HEK293T (cell line): ENCODE data around the gene NRP2.

Experiments
- CTCF ChIA-PET: fragments of 350-600 bp; formaldehyde crosslinking; extraction: SDS; loops from one replicate; lab custom pipeline; 2021; ENCODE audit warnings: antibody characterized with exemption, inconsistent platforms; lab: Yijun Ruan, JAX
- POLR2A ChIA-PET: fragments of 350-600 bp; formaldehyde crosslinking; extraction: SDS; loops from one replicate; lab custom pipeline; 2020; ENCODE audit warnings: antibody characterized with exemption, inconsistent platforms; lab: Yijun Ruan, JAX
- DNase-seq: peaks from one replicate; pipeline ENCODE4 v3.0.0; 2012; ENCODE audit warnings: mixed read lengths; ENCODE audit errors: extremely low spot score
- ARNT ChIP-seq: fragments of 450-650 bp; IDR thresholded peaks from 2 replicates; pipeline ENCODE4 v1.6.1; 2017; ENCODE audit warnings: mild to moderate bottlenecking
- BHLHE40 ChIP-seq: fragments of 450-650 bp; IDR thresholded peaks from 2 replicates; pipeline ENCODE4 v1.6.1; 2016; ENCODE audit warnings: mild to moderate bottlenecking, moderate library complexity, borderline replicate concordance
- CTBP1 ChIP-seq: fragments of 450-650 bp; IDR thresholded peaks from 2 replicates; pipeline ENCODE4 v1.6.1; 2016; ENCODE audit warnings: borderline replicate concordance
- ELF4 ChIP-seq: fragments of 450-650 bp; IDR thresholded peaks from 2 replicates; pipeline ENCODE4 v1.6.1; 2017; ENCODE audit warnings: antibody characterized with exemption
- FOXA1 ChIP-seq: fragments of 450-650 bp; IDR thresholded peaks from 2 replicates; pipeline ENCODE4 v1.6.1; 2016; ENCODE audit warnings: mild to moderate bottlenecking
- FOXK2 ChIP-seq: fragments of 450-650 bp; IDR thresholded peaks from 2 replicates; pipeline ENCODE4 v1.6.1; 2016; ENCODE audit warnings: mild to moderate bottlenecking
- FOXM1 ChIP-seq: fragments of 450-650 bp; IDR thresholded peaks from 2 replicates; pipeline ENCODE4 v1.6.1; 2017; ENCODE audit warnings: mild to moderate bottlenecking, borderline replicate concordance
- HDGF ChIP-seq: fragments of 450-650 bp; IDR thresholded peaks from 2 replicates; pipeline ENCODE4 v1.6.1; 2017; ENCODE audit warnings: antibody characterized with exemption, borderline replicate concordance
- L3MBTL2 ChIP-seq: fragments of 450-650 bp; conservative IDR thresholded peaks from 2 replicates; pipeline ENCODE4 v1.6.1; 2016; ENCODE audit warnings: mild to moderate bottlenecking
- LEF1 ChIP-seq: fragments of 450-650 bp; IDR thresholded peaks from 2 replicates; pipeline ENCODE4 v1.6.1; 2017; ENCODE audit warnings: mild to moderate bottlenecking, borderline replicate concordance
- NFRKB ChIP-seq: fragments of 450-650 bp; IDR thresholded peaks from 2 replicates; pipeline ENCODE4 v1.6.1; 2016; ENCODE audit warnings: mild to moderate bottlenecking, moderate library complexity
- SP1 ChIP-seq: fragments of 450-650 bp; IDR thresholded peaks from 2 replicates; pipeline ENCODE4 v1.6.1; 2017
- SUZ12 ChIP-seq: fragments of 450-650 bp; IDR thresholded peaks from 2 replicates; pipeline ENCODE4 v1.6.1; 2016; ENCODE audit warnings: mild to moderate bottlenecking
- TARDBP ChIP-seq: fragments of 450-650 bp; IDR thresholded peaks from 2 replicates; pipeline ENCODE4 v1.6.1; 2016
- ZNF384 ChIP-seq: fragments of 450-650 bp; IDR thresholded peaks from 2 replicates; pipeline ENCODE4 v1.6.1; 2016
- TF ChIP-seq, protein P1 (sequence below): fragments of 450-650 bp; IDR thresholded peaks from 2 replicates; pipeline ENCODE4 v1.6.1; 2016

NRP2 gene

DNA sequence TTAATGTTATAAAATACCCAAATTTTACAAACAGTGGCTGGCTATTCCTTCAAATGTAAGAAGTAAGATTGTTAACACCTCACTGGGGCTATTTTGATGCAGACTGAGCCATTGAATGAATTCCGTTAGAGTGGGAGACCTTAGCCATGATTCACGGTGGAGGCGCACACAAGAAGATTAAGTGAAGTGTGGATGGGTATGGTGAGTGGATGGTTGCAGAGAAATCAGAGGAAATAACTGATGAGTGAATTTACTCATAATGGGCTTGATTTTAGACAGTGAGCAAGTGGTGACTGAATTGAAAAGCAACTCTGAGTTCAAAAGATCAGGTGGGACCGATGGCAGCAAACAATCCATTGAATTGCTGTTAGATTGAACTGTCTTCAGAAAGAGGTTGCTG is 75.0 kb downstream of the NRP2 start:
- DNase-seq: no peak
- ChIA-PET POLR2A (no interaction called here), CTCF (no interaction called here)
- no peak for TF ChIP-seq SUZ12
- TF ChIP-seq BHLHE40: no peak
- TF ChIP-seq CTBP1: no peak
- TF ChIP-seq ELF4: no peak
- no peak for TF ChIP-seq LEF1
- TF ChIP-seq TARDBP: no peak
- TF ChIP-seq, protein P1, sequence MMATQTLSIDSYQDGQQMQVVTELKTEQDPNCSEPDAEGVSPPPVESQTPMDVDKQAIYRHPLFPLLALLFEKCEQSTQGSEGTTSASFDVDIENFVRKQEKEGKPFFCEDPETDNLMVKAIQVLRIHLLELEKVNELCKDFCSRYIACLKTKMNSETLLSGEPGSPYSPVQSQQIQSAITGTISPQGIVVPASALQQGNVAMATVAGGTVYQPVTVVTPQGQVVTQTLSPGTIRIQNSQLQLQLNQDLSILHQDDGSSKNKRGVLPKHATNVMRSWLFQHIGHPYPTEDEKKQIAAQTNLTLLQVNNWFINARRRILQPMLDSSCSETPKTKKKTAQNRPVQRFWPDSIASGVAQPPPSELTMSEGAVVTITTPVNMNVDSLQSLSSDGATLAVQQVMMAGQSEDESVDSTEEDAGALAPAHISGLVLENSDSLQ: no peak
- TF ChIP-seq L3MBTL2: no peak
- no peak for TF ChIP-seq FOXK2
- TF ChIP-seq NFRKB: no peak
- TF ChIP-seq HDGF: no peak
- no peak for TF ChIP-seq FOXM1
- no peak for TF ChIP-seq ZNF384
- TF ChIP-seq FOXA1: no peak
- TF ChIP-seq ARNT: no peak

DNA sequence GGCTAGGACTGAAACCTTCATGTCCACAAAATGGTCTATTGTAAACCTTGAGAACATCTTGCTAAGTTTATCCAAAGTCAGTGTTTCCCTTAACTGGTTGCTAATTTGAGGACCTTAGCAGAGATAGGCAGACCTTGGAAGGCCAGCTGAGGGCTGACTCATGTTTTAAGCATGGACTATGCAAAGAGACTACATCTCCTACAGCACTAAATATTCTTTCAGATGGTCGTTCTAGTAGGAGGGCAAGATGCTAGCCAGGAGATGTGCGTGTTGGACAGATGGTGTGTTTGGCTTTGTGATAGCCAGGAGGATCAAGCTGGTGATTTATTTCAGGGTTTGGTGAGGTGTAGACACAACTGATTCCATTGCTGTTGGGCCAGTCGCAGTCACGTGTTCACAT is 75.8 kb downstream of the NRP2 start:
- CTCF ChIA-PET: no interaction called here
- DNase-seq: no peak
- POLR2A ChIA-PET: no interaction called here
- TF ChIP-seq FOXM1: no peak

DNA sequence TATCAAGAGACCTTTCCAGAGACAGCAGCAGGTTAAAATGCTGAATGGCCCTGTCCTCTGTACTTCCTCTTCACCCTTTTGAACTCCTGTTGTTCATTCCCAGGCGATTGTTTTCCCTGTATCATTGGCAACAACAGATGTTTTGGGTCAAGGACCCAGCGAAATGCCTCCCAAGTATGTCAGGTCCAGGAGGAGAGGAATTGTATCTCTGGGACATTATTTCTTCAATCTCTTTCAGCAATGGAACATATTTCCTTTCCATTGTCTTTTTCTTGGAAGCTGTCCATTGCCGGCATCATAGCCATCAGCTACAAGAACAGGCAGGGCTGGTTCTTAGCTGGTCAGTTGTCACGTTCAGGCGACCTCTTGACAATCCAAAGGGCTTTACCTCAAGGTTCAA is 76.2 kb downstream of the NRP2 start:
- no peak for DNase-seq
- ChIA-PET POLR2A (no interaction called here), CTCF (no interaction called here)
- TF ChIP-seq HDGF (no peak), FOXA1 (no peak), ELF4 (no peak), SUZ12 (no peak), SP1 (no peak), FOXK2 (no peak), ARNT (no peak)

DNA sequence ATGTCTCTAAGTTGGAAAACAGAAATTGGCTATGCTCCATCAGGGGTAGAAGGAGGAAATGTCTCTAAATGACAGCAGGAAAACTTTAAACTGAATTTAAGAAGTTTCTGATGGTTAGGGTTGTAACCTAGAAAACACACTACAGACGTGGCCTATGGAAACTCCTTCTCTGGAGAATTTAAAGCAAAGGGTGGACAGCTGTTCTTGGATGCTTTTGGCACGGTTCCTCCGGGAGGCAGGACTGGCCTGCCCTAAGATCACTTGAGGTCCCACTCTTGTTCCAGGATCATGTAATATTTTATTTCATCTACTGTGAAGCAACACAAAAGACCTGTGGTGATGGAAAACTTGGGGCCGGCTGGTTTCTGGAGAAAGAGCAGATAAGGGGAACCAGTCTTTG is 77.0 kb downstream of the NRP2 start:
- no peak for DNase-seq
- ChIA-PET POLR2A (no interaction called here), CTCF (no interaction called here)
- TF ChIP-seq SUZ12: no peak
- no peak for TF ChIP-seq ARNT
- TF ChIP-seq BHLHE40: no peak
- no peak for TF ChIP-seq CTBP1
- TF ChIP-seq FOXA1: no peak
- no peak for TF ChIP-seq NFRKB
- TF ChIP-seq TARDBP: no peak
- TF ChIP-seq L3MBTL2: no peak
- TF ChIP-seq, protein P1: no peak
- TF ChIP-seq ELF4: no peak
- TF ChIP-seq HDGF: no peak
- TF ChIP-seq LEF1: no peak
- TF ChIP-seq FOXM1: no peak
- no peak for TF ChIP-seq ZNF384
- TF ChIP-seq FOXK2: no peak

DNA sequence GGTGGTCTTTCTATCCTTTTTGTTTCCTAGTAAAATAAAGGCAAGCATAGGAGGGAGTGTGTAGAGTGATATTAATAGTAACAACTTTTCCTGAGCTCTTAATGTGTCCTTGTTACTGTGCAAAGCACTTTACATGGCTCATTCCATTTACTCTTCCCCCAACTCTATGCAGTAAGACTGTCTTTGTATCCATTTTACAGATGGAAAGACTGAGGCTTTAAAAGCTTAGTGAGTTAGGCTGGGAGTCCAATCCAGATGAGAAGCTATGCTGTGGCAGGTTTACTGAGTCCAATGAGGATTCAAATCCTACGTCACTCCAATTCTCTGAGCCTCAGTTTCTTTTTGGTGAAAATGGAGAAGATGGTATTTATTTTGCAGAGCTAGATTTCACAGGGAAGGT is 77.4 kb downstream of the NRP2 start:
- TF ChIP-seq, protein P1: no peak
- TF ChIP-seq NFRKB: no peak
- no peak for TF ChIP-seq LEF1
- no peak for TF ChIP-seq FOXK2
- TF ChIP-seq SUZ12: no peak
- TF ChIP-seq FOXM1: no peak
- no peak for TF ChIP-seq SP1
- ChIA-PET POLR2A (no interaction called here), CTCF (no interaction called here)
- DNase-seq: no peak

DNA sequence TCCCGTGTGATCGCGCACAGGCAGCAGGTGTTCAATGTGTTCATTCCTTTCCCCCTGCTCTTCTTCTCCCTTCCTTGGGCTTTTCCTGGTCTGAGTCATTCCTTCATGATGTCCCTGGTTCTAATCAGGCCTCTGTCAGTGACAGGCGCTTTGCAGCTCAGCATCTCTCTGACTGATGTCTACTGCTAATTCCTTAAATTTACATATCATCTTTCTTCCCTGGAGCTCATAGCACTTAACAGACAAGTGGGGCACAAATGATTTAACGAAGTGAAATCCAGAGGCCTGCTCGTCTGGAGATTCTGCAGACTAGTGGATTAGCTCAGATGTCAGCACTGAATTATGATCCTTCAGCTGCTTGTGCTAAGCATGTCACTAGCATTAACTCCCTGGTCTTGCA is 77.9 kb downstream of the NRP2 start:
- POLR2A ChIA-PET: no interaction called here
- no peak for TF ChIP-seq TARDBP
- no peak for TF ChIP-seq ARNT
- TF ChIP-seq NFRKB: no peak
- no peak for TF ChIP-seq FOXM1
- no peak for TF ChIP-seq CTBP1
- TF ChIP-seq LEF1: no peak
- no peak for TF ChIP-seq FOXK2
- no peak for TF ChIP-seq FOXA1
- TF ChIP-seq L3MBTL2: no peak
- no peak for TF ChIP-seq BHLHE40
- TF ChIP-seq ZNF384: no peak
- TF ChIP-seq HDGF: no peak
- TF ChIP-seq ELF4: no peak
- TF ChIP-seq SP1: no peak
- CTCF ChIA-PET: no interaction called here
- DNase-seq: no peak

DNA sequence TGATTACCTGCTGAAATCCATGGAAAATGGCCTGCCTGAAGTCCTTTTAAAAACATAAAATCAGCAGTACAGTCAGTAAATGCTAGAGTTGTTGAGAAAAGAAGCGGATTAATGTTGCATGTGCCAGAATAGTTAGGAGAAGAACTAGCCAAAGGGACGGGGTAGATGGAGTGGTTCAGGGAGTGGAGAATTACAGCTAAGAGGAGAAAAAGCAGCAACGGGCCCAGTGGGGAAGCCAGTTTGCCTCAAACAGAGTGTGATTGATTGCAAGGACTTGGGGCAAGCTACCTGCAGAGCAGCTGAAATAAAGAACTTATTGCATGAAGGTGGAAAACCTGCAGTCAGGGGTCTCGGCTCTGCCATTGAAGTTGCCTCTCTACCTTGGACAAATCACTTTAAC is 79.1 kb downstream of the NRP2 start:
- CTCF ChIA-PET: no interaction called here
- no peak for DNase-seq
- TF ChIP-seq FOXK2 (no peak), SUZ12 (no peak), ARNT (no peak), NFRKB (no peak), FOXA1 (no peak), TARDBP (no peak), BHLHE40 (no peak), HDGF (no peak), FOXM1 (no peak), ELF4 (no peak), ZNF384 (no peak), CTBP1 (no peak), SP1 (no peak), LEF1 (no peak), L3MBTL2 (no peak)
- TF ChIP-seq, protein P1: no peak
- POLR2A ChIA-PET: no interaction called here
